Thoracic aorta (tissue), 2 donors: Measurements from ENCODE around the gene TNS2. TPM values are rescaled to one million over a fixed set of nuclear protein-coding genes. Genes with fewer than 3 reads are reported as not detected.
A peak's percentile ranks its signal among the peaks of the same experiment; 100 is the strongest.

Source experiments
- ATAC-seq: fragments of 150-250 bp; one replicate; pipeline ENCODE4 v1.8.0; 2017; ENCODE audit warnings: low read depth; ENCODE audit not compliant: insufficient number of reproducible peaks, low FRiP score
- DNase-seq: peaks from one replicate; pipeline ENCODE4 v3.0.0-alpha.2; 2020; ENCODE audit warnings: low spot score
- H3K27ac ChIP-seq, 2 donors: fragments of 200-600 bp; sonication (generic); 1 replicate in 1 of 2; 2 replicates in 1 of 2; pipeline ENCODE4 v1.5.1; 2016; ENCODE audit warnings: mild to moderate bottlenecking in 2 of 2, moderate library complexity in 2 of 2
- H3K27me3 ChIP-seq: fragments of 200-600 bp; sonication (generic); replicated peaks from 2 replicates; pipeline ENCODE4 v1.6.0; 2016; ENCODE audit warnings: mild to moderate bottlenecking; ENCODE audit not compliant: insufficient read depth
- H3K36me3 ChIP-seq: fragments of 200-600 bp; sonication (generic); one replicate; pipeline ENCODE4 v1.5.1; 2016
- H3K4me1 ChIP-seq, 2 donors: fragments of 200-600 bp; sonication (generic); 1 replicate in 1 of 2; 2 replicates in 1 of 2; pipeline versions ENCODE4 v1.5.1 to v1.6.0; 2016; ENCODE audit warnings: low read depth in 2 of 2, mild to moderate bottlenecking in 1 of 2; ENCODE audit not compliant: control insufficient read depth in 1 of 2
- H3K4me3 ChIP-seq: fragments of 200-600 bp; sonication (generic); 2 replicates; pipeline ENCODE4 v1.5.1; 2016; ENCODE audit warnings: mild to moderate bottlenecking
- H3K9me3 ChIP-seq: fragments of 200-600 bp; sonication (generic); 2 replicates; pipeline ENCODE4 v1.5.1; 2016
- CTCF ChIP-seq: fragments of 200-600 bp; sonication (generic); IDR thresholded peaks from one replicate; pipeline ENCODE4 v1.5.1; 2019; ENCODE audit warnings: antibody characterized with exemption
- total RNA-seq, 2 donors: library from RNA; depleted of rRNA; stranded (reverse); fragments of >200 nt; gene quantifications; one replicate each; pipeline versions ENCODE4 v1.1.0 to v1.2.3, GENCODE V29; 2016

Gene TNS2
- total RNA-seq, 2 donors from 2014 or later = 292 to 307 TPM

GRCh38 chr12:53113136-53113705 lies 63.4 kb downstream of the TNS2 start:
- no peak overlapping the region for H3K4me3 ChIP-seq
- H3K27me3 ChIP-seq = no peaks in the 10 kb centered on the region
- peak overlapping the region; percentile 41 to 92 for H3K27ac ChIP-seq
- H3K4me1 ChIP-seq = peaks cover 20 to 36% of the 10 kb centered on the region in 2 donors
- no peak for TF ChIP-seq CTCF
- ATAC-seq (no peak), DNase-seq (no peak)
- H3K36me3 ChIP-seq = no peaks in the 10 kb centered on the region
- no peaks in the 10 kb centered on the region for H3K9me3 ChIP-seq

- DNase-seq = no peak
- H3K4me1 ChIP-seq = peaks cover 20 to 29% of the 10 kb centered on the region in 2 donors
- TF ChIP-seq CTCF = no peak
- no peaks in the 10 kb centered on the region for H3K9me3 ChIP-seq
- H3K27ac ChIP-seq = peak overlapping the region; percentile 58 to 92
- no peaks in the 10 kb centered on the region for H3K27me3 ChIP-seq
- H3K4me3 ChIP-seq = no peak overlapping the region
- ATAC-seq = no peak
- no peaks in the 10 kb centered on the region for H3K36me3 ChIP-seq
These were observed 64.1 kb downstream of the TNS2 start for GRCh38 chr12:53113951-53114350.

Other genes with a start within 250 kb of the TNS2 start
- gene KRT4, start 235.9 kb upstream of the TNS2 start, total RNA-seq = not detected
- gene KRT79, start 215.8 kb upstream of the TNS2 start, total RNA-seq = not detected
- not detected for gene KRT78, start 201.1 kb upstream of the TNS2 start, total RNA-seq
- 100 to 1,000 TPM; 130 to 175 TPM for gene KRT8, start 145.0 kb upstream of the TNS2 start, total RNA-seq
- gene KRT18, start 100.9 kb upstream of the TNS2 start, total RNA-seq = 10 to 100 TPM; 21.5 to 38.3 TPM
- 100 to 1,000 TPM; 279 to 338 TPM for gene EIF4B, start 43.6 kb upstream of the TNS2 start, total RNA-seq
- gene SPRYD3, start 29.3 kb downstream of the TNS2 start, total RNA-seq = 10 to 100 TPM; 68.0 to 94.8 TPM
- 1,000 to 10,000 TPM; 1,999 to 2,150 TPM for gene IGFBP6, start 47.6 kb downstream of the TNS2 start, total RNA-seq
- gene SOAT2, start 53.4 kb downstream of the TNS2 start, total RNA-seq = under 1 TPM; 0.81 to 0.99 TPM
- 10 to 100 TPM; 22.2 to 28.4 TPM for gene ZNF740, start 130.7 kb downstream of the TNS2 start, total RNA-seq
- gene CSAD, start 130.9 kb downstream of the TNS2 start, total RNA-seq = 10 to 100 TPM; 70.8 to 89.5 TPM
- 1 to 10 TPM; 2.1 to 8.3 TPM for gene ITGB7, start 157.2 kb downstream of the TNS2 start, total RNA-seq
- 10 to 100 TPM; 25.7 to 37.5 TPM for gene RARG, start 182.1 kb downstream of the TNS2 start, total RNA-seq
- under 1 TPM; 0.78 to 0.95 TPM for gene ESPL1, start 218.2 kb downstream of the TNS2 start, total RNA-seq
- gene PFDN5, start 245.5 kb downstream of the TNS2 start, total RNA-seq = 100 to 1,000 TPM; 305 to 445 TPM
- gene MYG1, start 249.6 kb downstream of the TNS2 start, total RNA-seq = 10 to 100 TPM; 23.4 to 49.4 TPM